Left colon (tissue), 2 donors: Measurements from ENCODE around the gene GSTT2. TPM values are rescaled to one million over a fixed set of nuclear protein-coding genes. Genes with fewer than 3 reads are reported as not detected.
"Not testable (repeated sequence)": the region's sequence is repeated elsewhere in the genome, so short reads cannot be mapped to it uniquely, and the experiment has no call there.

ENCODE experiments used
- ATAC-seq: fragments of 200-7000 bp; cut with Tn5 transposase; one replicate; pipeline ENCODE4 v1.9.1; 2020; ENCODE audit warnings: mild to moderate bottlenecking, moderate library complexity
- DNase-seq, 2 donors: peaks; one replicate each; pipeline ENCODE4 v3.0.0-alpha.2; 2020
- intact Hi-C, 2 donors: fragments of 100-400 bp; cut with DNase I in 1 of 2; cut with micrococcal nuclease in 1 of 2; formaldehyde crosslinking; loops; one replicate each; pipeline versions ENCODE4 v1.11.2 to v1.14.0; 2022; cut with DNase I, micrococcal nuclease
- long read RNA-seq: library from polyadenylated mRNA; unstranded; transcript quantifications from one replicate; pipeline ENCODE4 v2.0.0, GENCODE V29; 2021
- total RNA-seq, 2 donors: library from RNA; stranded (reverse); fragmentation: NEBNext Ultra II Directional; extraction: Animal tissue kit (Norgen Biotek cat#: 25700); gene quantifications; one replicate each; pipeline ENCODE4 v1.2.1, GENCODE V29; 2021
- donor health status: DM: no; HTN: no; CAD: no.
- donor health status: DM: yes; HTN: yes; CAD: no.

GSTT2 gene
- total RNA-seq = under 1 TPM in 1 of 2 donors, not detected in 1; 0.89 TPM
- long read RNA-seq = 0 reads

DNA sequence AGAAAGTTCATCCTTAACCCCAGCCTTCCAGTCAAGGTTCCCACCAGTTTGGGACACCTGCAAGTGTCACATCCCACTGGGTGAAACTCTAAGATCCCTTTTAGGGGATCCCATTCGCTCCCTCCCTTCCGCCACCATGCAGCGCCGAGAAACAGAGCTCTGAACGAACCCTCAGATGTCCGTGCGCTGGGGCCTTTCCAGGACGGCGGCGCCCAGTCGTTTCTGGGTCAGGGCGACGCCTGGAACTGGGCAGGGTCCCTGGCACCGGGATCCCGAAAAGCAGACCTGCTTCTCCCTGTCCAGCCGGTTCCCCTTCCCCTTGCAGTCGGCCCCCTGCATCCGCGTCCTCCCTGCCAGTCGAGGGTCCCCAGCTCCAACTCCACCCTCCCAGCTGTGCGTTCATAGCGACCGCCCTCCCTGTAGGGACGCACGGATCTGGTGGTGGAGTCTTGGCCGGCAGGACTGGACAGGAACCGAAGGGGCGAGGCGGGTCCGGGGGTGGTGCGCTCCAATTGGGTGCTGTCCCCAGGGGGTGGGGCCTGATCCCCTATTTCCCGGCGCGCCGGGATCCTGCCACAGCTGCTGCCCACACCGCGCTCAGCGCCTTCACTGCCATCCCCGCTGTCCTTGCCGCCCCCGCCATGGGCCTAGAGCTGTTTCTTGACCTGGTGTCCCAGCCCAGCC is at the start of gene GSTT2:
Gene GSTT2 (plus strand): TSS at position 578 of the 684 bp plus-strand sequence.
- intact Hi-C loops = not testable (repeated sequence)
- ATAC-seq = peak; percentile 71

GRCh38 chr22:23938328-23939016 is 41.5 kb upstream of the GSTT2 start:
- ATAC-seq = no peak
- intact Hi-C loops = no loop called here
- DNase-seq = no peak

More for the DNA sequence above, at the start of gene GSTT2:
- DNase-seq = not testable (repeated sequence)

GRCh38 chr22:23939017-23939357 is 40.9 kb upstream of the GSTT2 start:
- intact Hi-C loops = no loop called here
- ATAC-seq (no peak), DNase-seq (no peak)

GRCh38 chr22:23940166-23940565 is 39.8 kb upstream of the GSTT2 start:
- intact Hi-C loops, ATAC-seq, DNase-seq: not testable (repeated sequence)

GRCh38 chr22:23947391-23947790 is 32.5 kb upstream of the GSTT2 start:
- ATAC-seq = not testable (repeated sequence)

GRCh38 chr22:23949764-23950163 is 30.2 kb upstream of the GSTT2 start:
- intact Hi-C loops, ATAC-seq, DNase-seq: not testable (repeated sequence)

More at GRCh38 chr22:23947391-23947790, 32.5 kb upstream of the GSTT2 start:
- DNase-seq, intact Hi-C loops: not testable (repeated sequence)

- intact Hi-C loops, DNase-seq: not testable (repeated sequence)
Measured at GRCh38 chr22:23951383-23951782, 28.6 kb upstream of the GSTT2 start.

GRCh38 chr22:23952794-23953405 is 27.0 kb upstream of the GSTT2 start:
- intact Hi-C loops, ATAC-seq, DNase-seq: not testable (repeated sequence)

More at GRCh38 chr22:23951383-23951782, 28.6 kb upstream of the GSTT2 start:
- not testable (repeated sequence) for ATAC-seq

GRCh38 chr22:23953485-23953884 is 26.4 kb upstream of the GSTT2 start:
- intact Hi-C loops, ATAC-seq: not testable (repeated sequence)

GRCh38 chr22:23954193-23954990 is 25.5 kb upstream of the GSTT2 start:
- ATAC-seq, intact Hi-C loops, DNase-seq: not testable (repeated sequence)

More at GRCh38 chr22:23953485-23953884, 26.4 kb upstream of the GSTT2 start:
- DNase-seq = not testable (repeated sequence)

DNA sequence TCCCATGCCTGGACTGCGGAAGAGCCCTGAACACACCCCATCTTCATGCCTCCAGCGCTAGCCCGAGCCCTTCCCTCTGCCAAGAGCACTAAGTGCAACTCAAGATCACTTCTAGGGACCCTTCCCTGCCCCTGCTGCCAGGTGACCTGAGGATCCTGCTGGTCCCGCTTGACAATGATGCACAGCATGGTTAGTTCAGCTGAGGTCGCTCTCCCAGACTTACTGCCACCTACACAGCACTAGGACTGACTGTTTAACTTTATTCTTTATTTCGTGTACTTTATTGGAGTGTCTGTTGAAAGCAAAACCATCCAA is 25.0 kb upstream of the GSTT2 start:
- intact Hi-C loops, ATAC-seq, DNase-seq: not testable (repeated sequence)

DNA sequence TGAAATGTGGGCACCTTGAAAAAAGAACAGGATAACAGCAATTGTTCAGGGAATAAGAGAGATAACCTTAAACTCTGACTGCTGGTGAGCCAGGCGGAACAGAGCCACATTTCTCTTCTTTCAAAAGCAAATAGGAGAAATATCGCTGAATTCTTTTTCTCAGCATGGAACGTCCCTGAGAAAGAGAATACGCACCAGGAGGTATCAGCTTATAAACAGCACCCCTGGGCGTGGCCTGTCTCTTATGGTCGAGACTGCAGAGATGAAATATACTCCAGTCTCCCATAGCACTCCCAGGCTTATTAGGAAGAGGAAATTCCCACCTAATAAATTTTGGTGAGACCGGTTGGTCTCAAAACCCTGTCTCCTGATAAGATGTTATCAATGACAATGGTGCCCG is 24.0 kb upstream of the GSTT2 start:
- ATAC-seq, DNase-seq, intact Hi-C loops: not testable (repeated sequence)

DNA sequence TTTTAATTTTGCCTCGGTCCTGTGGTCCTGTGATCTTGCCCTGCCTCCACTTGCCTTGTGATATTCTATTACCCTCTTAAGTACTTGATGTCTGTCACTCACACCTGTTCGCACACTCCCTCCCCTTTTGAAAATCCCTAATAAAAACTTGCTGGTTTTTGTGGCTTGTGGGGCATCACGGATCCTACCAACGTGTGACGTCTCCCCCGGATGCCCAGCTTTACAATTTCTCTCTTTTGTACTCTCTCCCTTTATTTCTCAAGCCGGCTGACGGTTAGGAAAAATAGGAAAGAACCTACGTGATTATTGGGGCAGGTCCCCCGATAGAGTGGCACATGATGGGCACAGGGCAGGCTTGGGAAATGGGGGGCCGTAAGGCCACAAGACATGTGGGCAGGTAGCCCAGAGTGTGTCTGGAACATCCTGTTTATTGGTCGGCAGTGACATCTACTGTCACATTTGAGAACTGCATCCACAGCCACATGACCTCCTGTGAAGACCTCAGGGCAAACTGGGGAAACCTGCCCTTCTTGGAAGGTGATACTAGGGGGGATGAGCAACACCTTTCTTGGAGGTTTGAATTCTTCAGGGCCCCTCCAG is 23.5 kb upstream of the GSTT2 start:
- intact Hi-C loops = not testable (repeated sequence)
- DNase-seq = peak; percentile 50 to 81
- ATAC-seq = peak; percentile 81

- intact Hi-C loops, DNase-seq: not testable (repeated sequence)
- peak; percentile 70 for ATAC-seq
Measured at GRCh38 chr22:23961084-23961771, 18.7 kb upstream of the GSTT2 start, which contains the start of gene GSTT2B. TSS of gene GSTT2B (minus strand) at chr22:23961195. CDS start at chr22:23961131, 64 bp downstream.

- DNase-seq, intact Hi-C loops: not testable (repeated sequence)
- ATAC-seq = peak; percentile 53
Measured at GRCh38 chr22:23966094-23966493, 13.8 kb upstream of the GSTT2 start.

DNA sequence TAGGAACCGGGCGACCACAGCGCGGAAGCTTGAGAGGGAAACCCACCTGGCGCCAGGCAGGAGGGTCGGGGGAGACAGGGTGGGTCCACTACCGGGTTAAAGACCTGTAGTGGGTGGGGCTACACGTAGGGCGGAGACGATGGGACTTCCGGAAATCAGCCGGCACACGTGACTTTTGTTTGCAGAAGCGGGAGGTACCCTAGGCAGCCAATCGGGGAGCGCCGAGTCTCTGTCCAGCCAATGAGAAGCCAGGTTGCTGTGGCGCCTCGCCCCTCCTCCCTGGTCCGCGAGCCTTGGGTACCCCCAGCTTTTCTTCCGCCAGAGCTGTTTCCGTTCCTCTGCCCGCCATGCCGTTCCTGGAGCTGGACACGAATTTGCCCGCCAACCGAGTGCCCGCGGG is 13.4 kb upstream of the GSTT2 start, which contains the start of gene DDTL:
Gene DDTL (plus strand): TSS at position 321 of the 400 bp plus-strand sequence. CDS start 27 bp downstream, at position 348.
- DNase-seq, intact Hi-C loops: not testable (repeated sequence)
- ATAC-seq = peak; percentile 95

DNA sequence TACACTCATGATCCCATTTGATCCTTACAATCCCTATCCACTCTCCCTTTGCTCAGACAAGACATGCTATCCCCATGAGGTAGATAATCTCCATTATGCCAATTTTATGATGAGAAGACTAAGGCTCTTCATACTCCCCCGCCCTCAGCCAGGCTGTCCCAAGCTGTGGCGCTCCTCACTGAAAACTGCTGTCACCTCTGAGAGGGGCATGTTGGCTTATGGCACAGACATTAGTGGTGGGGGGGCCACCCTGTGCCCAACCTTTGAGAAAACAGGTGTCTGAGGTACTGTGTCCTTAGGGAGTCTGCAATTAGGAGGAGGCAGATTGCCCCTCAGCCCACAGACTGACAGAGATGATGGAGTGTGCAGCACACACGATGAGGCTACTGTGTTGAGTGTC is 10.9 kb upstream of the GSTT2 start:
- DNase-seq = no peak
- intact Hi-C loops = no loop called here

More for the DNA sequence above, 10.9 kb upstream of the GSTT2 start:
- ATAC-seq = no peak
